Activated CD4-positive, alpha-beta memory T cell treated with anti-CD3 and anti-CD28 coated beads, Interleukin-2, amount 10 ng/mL, durations not matched to agents 7 days and 5 days (primary cell): Measurements from ENCODE around the gene MMP28. TPM values are rescaled to one million over a fixed set of nuclear protein-coding genes. Genes with fewer than 3 reads are reported as not detected.
A peak's percentile ranks its signal among the peaks of the same experiment; 100 is the strongest.

ENCODE experiments used
- CTCF ChIA-PET: fragments of 350-600 bp; sonication (Branson Sonifier 250); formaldehyde crosslinking; loops from one replicate; lab custom pipeline; 2021; ENCODE audit warnings: antibody characterized with exemption, inconsistent platforms; lab: Charles Lee
- POLR2A ChIA-PET: fragments of 350-600 bp; sonication (Branson Sonifier 250); formaldehyde crosslinking; loops from one replicate; lab custom pipeline; 2021; ENCODE audit warnings: antibody characterized with exemption; lab: Charles Lee
- DNase-seq: peaks from one replicate; pipeline ENCODE4 v3.0.0-alpha.2; 2020
- H3K27ac Mint-ChIP-seq: one replicate; pipeline ENCODE4 v1.8.0; 2021; ENCODE audit warnings: mild to moderate bottlenecking, mixed read lengths
- H3K27me3 Mint-ChIP-seq: one replicate; pipeline ENCODE4 v1.8.0; 2021; ENCODE audit warnings: mixed read lengths
- H3K36me3 Mint-ChIP-seq: one replicate; pipeline ENCODE4 v1.8.0; 2021; ENCODE audit warnings: low read depth, mixed read lengths
- H3K4me1 Mint-ChIP-seq: one replicate; pipeline ENCODE4 v1.8.0; 2021; ENCODE audit warnings: mixed read lengths
- H3K4me3 Mint-ChIP-seq: one replicate; pipeline ENCODE4 v1.8.0; 2021; ENCODE audit warnings: mild to moderate bottlenecking, mixed read lengths
- H3K9me3 Mint-ChIP-seq: one replicate; pipeline ENCODE4 v1.8.0; 2021; ENCODE audit warnings: mixed read lengths
- total RNA-seq, 2 experiments: library from RNA; stranded (reverse); gene quantifications; one replicate each; pipeline ENCODE4 v1.2.3, GENCODE V29; 2021

MMP28 gene
- total RNA-seq, 2 experiments from 2014 or later, result not detected

GRCh38 chr17:35747540-35748017, 47.9 kb downstream of the MMP28 start:
- Mint-ChIP-seq H3K36me3 (no peaks in the 10 kb centered on the region), H3K27me3 (peaks cover 37% of the 10 kb centered on the region), H3K4me3 (no peak overlapping the region), H3K9me3 (no peaks in the 10 kb centered on the region), H3K27ac (no peak overlapping the region), H3K4me1 (peaks cover 10% of the 10 kb centered on the region)
- DNase-seq, result peak; percentile 80
- POLR2A ChIA-PET, result interaction anchor here (1.0 to 1.4 kb wide), 2 partner anchors 9 to 134 kb away, joined by 3 read pairs; no protein-coding TSS in a partner anchor
- CTCF ChIA-PET, result interaction anchor here (0.6 to 2.1 kb wide), 40 partner anchors 8 to 657 kb away, joined by 3 to 27 read pairs (median 4); partner anchors contain the start of genes RAD51D and RASL10B

GRCh38 chr17:35745749-35746320, 49.6 kb downstream of the MMP28 start:
- POLR2A ChIA-PET, result interaction anchor here (1.1 kb wide), 1 partner anchor 63 kb away, joined by 3 read pairs; the partner anchor contains the start of gene TAF15
- Mint-ChIP-seq H3K9me3 (no peaks in the 10 kb centered on the region), H3K4me3 (no peak overlapping the region), H3K4me1 (peaks cover 12% of the 10 kb centered on the region), H3K36me3 (no peaks in the 10 kb centered on the region), H3K27ac (no peak overlapping the region), H3K27me3 (peaks cover 44% of the 10 kb centered on the region)
- CTCF ChIA-PET, result interaction anchor here (1.1 to 1.8 kb wide), 2 partner anchors 18 to 133 kb away, joined by 5 to 8 read pairs; no protein-coding TSS in a partner anchor
- no peak for DNase-seq

- DNase-seq, result no peak
- POLR2A ChIA-PET, result interaction anchor here (1.1 kb wide), 1 partner anchor 64 kb away, joined by 3 read pairs; the partner anchor contains the start of gene TAF15
- no peaks in the 10 kb centered on the region for H3K9me3 Mint-ChIP-seq
- no peak overlapping the region for H3K27ac Mint-ChIP-seq
- CTCF ChIA-PET, result interaction anchor here (0.6 to 1.8 kb wide), 3 partner anchors 19 to 132 kb away, joined by 3 to 8 read pairs (median 4); no protein-coding TSS in a partner anchor
- no peaks in the 10 kb centered on the region for H3K36me3 Mint-ChIP-seq
- H3K4me1 Mint-ChIP-seq, result peaks cover 12% of the 10 kb centered on the region
- H3K4me3 Mint-ChIP-seq, result no peak overlapping the region
- peaks cover 42% of the 10 kb centered on the region for H3K27me3 Mint-ChIP-seq
These were observed 50.2 kb downstream of the MMP28 start for GRCh38 chr17:35745246-35745645.

GRCh38 chr17:35744830-35745229, 50.6 kb downstream of the MMP28 start:
- H3K4me3 Mint-ChIP-seq, result no peak overlapping the region
- DNase-seq, result no peak
- peaks cover 10% of the 10 kb centered on the region for H3K4me1 Mint-ChIP-seq
- H3K27ac Mint-ChIP-seq, result no peak overlapping the region
- H3K27me3 Mint-ChIP-seq, result peaks cover 44% of the 10 kb centered on the region
- H3K9me3 Mint-ChIP-seq, result no peaks in the 10 kb centered on the region
- H3K36me3 Mint-ChIP-seq, result no peaks in the 10 kb centered on the region
- ChIA-PET CTCF (interaction anchor here (0.6 to 1.8 kb wide), 3 partner anchors 19 to 132 kb away, joined by 3 to 8 read pairs (median 4); no protein-coding TSS in a partner anchor), POLR2A (interaction anchor here (1.1 kb wide), 1 partner anchor 64 kb away, joined by 3 read pairs; the partner anchor contains the start of gene TAF15)

GRCh38 chr17:35743626-35744328, 51.7 kb downstream of the MMP28 start:
- Mint-ChIP-seq H3K4me1 (peaks cover 6% of the 10 kb centered on the region), H3K4me3 (no peak overlapping the region), H3K27ac (no peak overlapping the region), H3K27me3 (peaks cover 42% of the 10 kb centered on the region), H3K36me3 (no peaks in the 10 kb centered on the region), H3K9me3 (no peaks in the 10 kb centered on the region)
- ChIA-PET POLR2A (no interaction called here), CTCF (no interaction called here)
- DNase-seq, result peak; percentile 34

- peaks cover 38% of the 10 kb centered on the region for H3K27me3 Mint-ChIP-seq
- H3K9me3 Mint-ChIP-seq, result no peaks in the 10 kb centered on the region
- POLR2A ChIA-PET, result no interaction called here
- CTCF ChIA-PET, result no interaction called here
- H3K27ac Mint-ChIP-seq, result no peak overlapping the region
- H3K4me1 Mint-ChIP-seq, result peaks cover 6% of the 10 kb centered on the region
- no peak overlapping the region for H3K4me3 Mint-ChIP-seq
- no peaks in the 10 kb centered on the region for H3K36me3 Mint-ChIP-seq
- DNase-seq, result no peak
These were observed 52.5 kb downstream of the MMP28 start for GRCh38 chr17:35742896-35743477.

GRCh38 chr17:35742496-35742895, 52.9 kb downstream of the MMP28 start:
- Mint-ChIP-seq H3K27me3 (peaks cover 38% of the 10 kb centered on the region), H3K4me1 (peaks cover 6% of the 10 kb centered on the region)

GRCh38 chr17:35740997-35741931, 54.2 kb downstream of the MMP28 start:
- ChIA-PET CTCF (no interaction called here), POLR2A (no interaction called here)
- H3K27ac Mint-ChIP-seq, result no peak overlapping the region
- peak; percentile 29 for DNase-seq
- H3K27me3 Mint-ChIP-seq, result peaks cover 38% of the 10 kb centered on the region
- H3K4me3 Mint-ChIP-seq, result no peak overlapping the region
- no peaks in the 10 kb centered on the region for H3K9me3 Mint-ChIP-seq
- peaks cover 6% of the 10 kb centered on the region for H3K4me1 Mint-ChIP-seq
- no peaks in the 10 kb centered on the region for H3K36me3 Mint-ChIP-seq

More at GRCh38 chr17:35742496-35742895, 52.9 kb downstream of the MMP28 start:
- H3K4me3 Mint-ChIP-seq, result no peak overlapping the region
- CTCF ChIA-PET, result no interaction called here
- no peak overlapping the region for H3K27ac Mint-ChIP-seq
- no peaks in the 10 kb centered on the region for H3K36me3 Mint-ChIP-seq
- DNase-seq, result no peak
- no peaks in the 10 kb centered on the region for H3K9me3 Mint-ChIP-seq
- POLR2A ChIA-PET, result no interaction called here

- Mint-ChIP-seq H3K4me3 (no peak overlapping the region), H3K4me1 (peaks cover 6% of the 10 kb centered on the region), H3K36me3 (no peaks in the 10 kb centered on the region), H3K27me3 (peaks cover 38% of the 10 kb centered on the region), H3K27ac (no peak overlapping the region), H3K9me3 (no peaks in the 10 kb centered on the region)
- ChIA-PET CTCF (interaction anchor here (1.0 to 1.3 kb wide), 4 partner anchors 7 to 127 kb away, joined by 3 to 5 read pairs (median 3); no protein-coding TSS in a partner anchor), POLR2A (interaction anchor here (1.0 kb wide), 1 partner anchor 18 kb away, joined by 3 read pairs; no protein-coding TSS in a partner anchor)
- DNase-seq, result no peak
These were observed 55.2 kb downstream of the MMP28 start for GRCh38 chr17:35740216-35740615.

GRCh38 chr17:35738519-35739133, 56.8 kb downstream of the MMP28 start:
- Mint-ChIP-seq H3K27ac (no peak overlapping the region), H3K36me3 (no peaks in the 10 kb centered on the region), H3K27me3 (peaks cover 32% of the 10 kb centered on the region), H3K4me1 (peaks cover 6% of the 10 kb centered on the region), H3K4me3 (no peak overlapping the region), H3K9me3 (no peaks in the 10 kb centered on the region)
- no peak for DNase-seq
- POLR2A ChIA-PET, result interaction anchor here (1.1 kb wide), 1 partner anchor 71 kb away, joined by 3 read pairs; the partner anchor contains the start of gene TAF15
- CTCF ChIA-PET, result interaction anchor here (0.7 to 1.3 kb wide), 2 partner anchors 9 to 25 kb away, joined by 3 read pairs; no protein-coding TSS in a partner anchor

GRCh38 chr17:35736236-35736635, 59.2 kb downstream of the MMP28 start:
- ChIA-PET POLR2A (interaction anchor here (1.3 kb wide), 1 partner anchor 23 kb away, joined by 3 read pairs; no protein-coding TSS in a partner anchor), CTCF (interaction anchor here (1.5 kb wide), 1 partner anchor 11 kb away, joined by 4 read pairs; no protein-coding TSS in a partner anchor)
- H3K27ac Mint-ChIP-seq, result no peak overlapping the region
- no peak overlapping the region for H3K4me3 Mint-ChIP-seq
- no peaks in the 10 kb centered on the region for H3K9me3 Mint-ChIP-seq
- H3K4me1 Mint-ChIP-seq, result peaks cover 5% of the 10 kb centered on the region
- DNase-seq, result no peak
- H3K36me3 Mint-ChIP-seq, result no peaks in the 10 kb centered on the region
- peaks cover 34% of the 10 kb centered on the region for H3K27me3 Mint-ChIP-seq
